OCI-LY1 (cell line): ENCODE measurements around the gene ASIC3.

Experiments used
- H2AFZ ChIP-seq: fragments of 200-600 bp; sonication (generic), shearing (Covaris generic); 2 replicates; pipeline ENCODE4 v1.6.0; 2014; ENCODE audit warnings: antibody characterized with exemption, mild to moderate bottlenecking, low read length
- H3F3A ChIP-seq: fragments of 200-600 bp; sonication (generic), shearing (Covaris generic); 2 replicates; pipeline ENCODE4 v1.6.0; 2014; ENCODE audit warnings: mild to moderate bottlenecking, antibody characterized with exemption, low read length, moderate library complexity; ENCODE audit not compliant: insufficient read depth
- H3K27ac ChIP-seq: fragments of 200-600 bp; sonication (generic); 2 replicates; pipeline ENCODE4 v1.5.1; 2014; ENCODE audit warnings: low read length, mixed run types, mild to moderate bottlenecking, low read depth; ENCODE audit not compliant: poor library complexity, severe bottlenecking
- H3K27me3 ChIP-seq: fragments of 200-600 bp; sonication (generic); 2 replicates; pipeline ENCODE4 v1.6.0; 2014; ENCODE audit warnings: antibody characterized with exemption, mild to moderate bottlenecking, low read length, moderate library complexity; ENCODE audit not compliant: insufficient read depth
- H3K36me3 ChIP-seq: fragments of 200-600 bp; sonication (generic); 2 replicates; pipeline ENCODE4 v1.6.1; 2014; ENCODE audit warnings: mild to moderate bottlenecking, antibody characterized with exemption, low read length, moderate library complexity, mixed read lengths; ENCODE audit not compliant: insufficient read depth
- H3K4me1 ChIP-seq: fragments of 200-600 bp; sonication (generic); 2 replicates; pipeline ENCODE4 v1.5.1; 2014; ENCODE audit warnings: mild to moderate bottlenecking, low read length, moderate library complexity; ENCODE audit not compliant: insufficient read depth, severe bottlenecking
- H3K4me2 ChIP-seq: fragments of 200-600 bp; sonication (generic), shearing (Covaris generic); 2 replicates; pipeline ENCODE4 v1.6.1; 2014; ENCODE audit warnings: low read length
- H3K4me3 ChIP-seq: fragments of 200-600 bp; sonication (generic); 2 replicates; pipeline ENCODE4 v1.5.1; 2014; ENCODE audit warnings: low read length, low read depth, mild to moderate bottlenecking, mixed read lengths; ENCODE audit not compliant: poor library complexity, severe bottlenecking
- H3K79me2 ChIP-seq: fragments of 200-600 bp; shearing (Covaris generic); 2 replicates; pipeline ENCODE4 v1.6.1; 2016; ENCODE audit warnings: mixed run types, low read length, mixed read lengths; ENCODE audit not compliant: insufficient read depth
- H3K9ac ChIP-seq: fragments of 200-600 bp; sonication (generic), shearing (Covaris generic); 2 replicates; pipeline ENCODE4 v1.6.1; 2014; ENCODE audit warnings: mild to moderate bottlenecking, low read length, mixed read lengths
- H3K9me2 ChIP-seq: fragments of 200-600 bp; sonication (generic), shearing (Covaris generic); 2 replicates; pipeline ENCODE4 v1.6.1; 2014; ENCODE audit warnings: low read depth, mild to moderate bottlenecking, low read length, mixed read lengths
- H3K9me3 ChIP-seq: fragments of 200-600 bp; shearing (Covaris generic); 2 replicates; pipeline ENCODE4 v1.6.1; 2014; ENCODE audit warnings: low read length, mixed read lengths
- H4K20me1 ChIP-seq: fragments of 200-600 bp; sonication (generic), shearing (Covaris generic); 2 replicates; pipeline ENCODE4 v1.6.0; 2016; ENCODE audit warnings: mild to moderate bottlenecking, low read length; ENCODE audit not compliant: insufficient read depth
- CTCF ChIP-seq: fragments of 200-600 bp; sonication (generic), shearing (Covaris generic); IDR thresholded peaks from 2 replicates; pipeline ENCODE4 v1.5.1; 2017; ENCODE audit warnings: mild to moderate bottlenecking, antibody characterized with exemption, low read length, moderate library complexity, mixed read lengths
- EZH2 ChIP-seq: fragments of 200-600 bp; sonication (generic), shearing (Covaris generic); IDR thresholded peaks from 2 replicates; pipeline ENCODE4 v1.8.0; 2017; ENCODE audit warnings: borderline replicate concordance, mixed run types, mild to moderate bottlenecking, antibody characterized with exemption, low read length, moderate library complexity, mixed read lengths

ASIC3 gene

GRCh38 chr7:151005566-151005965, 42.8 kb upstream of the ASIC3 start:
- TF ChIP-seq CTCF (no peak), EZH2 (no peak)
- Histone ChIP-seq H3K27me3 (no peaks in the 10 kb centered on the region; the same call in 1 of the 2 replicates), H3K79me2 (no peaks in the 10 kb centered on the region), H3K36me3 (no peaks in the 10 kb centered on the region), H2AFZ (no peak overlapping the region), H3K4me1 (peaks cover 7% of the 10 kb centered on the region), H3K9me2 (no peaks in the 10 kb centered on the region), H3K4me3 (no peak overlapping the region), H3K9ac (no peak overlapping the region), H3K4me2 (no peak overlapping the region), H4K20me1 (no peaks in the 10 kb centered on the region), H3F3A (no peaks in the 10 kb centered on the region), H3K9me3 (no peaks in the 10 kb centered on the region), H3K27ac (no peak overlapping the region)

GRCh38 chr7:151006590-151007300, 41.6 kb upstream of the ASIC3 start:
- peaks cover 7% of the 10 kb centered on the region for H3K4me1 ChIP-seq
- H3K27me3 ChIP-seq, result no peaks in the 10 kb centered on the region; the same call in 1 of the 2 replicates
- no peak overlapping the region for H3K4me3 ChIP-seq
- H3K9me3 ChIP-seq, result no peaks in the 10 kb centered on the region
- H3K36me3 ChIP-seq, result no peaks in the 10 kb centered on the region
- no peaks in the 10 kb centered on the region for H3K79me2 ChIP-seq
- H3F3A ChIP-seq, result no peaks in the 10 kb centered on the region
- H3K9me2 ChIP-seq, result no peaks in the 10 kb centered on the region
- H3K4me2 ChIP-seq, result no peak overlapping the region
- no peak overlapping the region for H3K9ac ChIP-seq
- H3K27ac ChIP-seq, result no peak overlapping the region
- H2AFZ ChIP-seq, result no peak overlapping the region
- TF ChIP-seq EZH2, result no peak
- TF ChIP-seq CTCF, result no peak
- no peaks in the 10 kb centered on the region for H4K20me1 ChIP-seq

GRCh38 chr7:151007469-151007898, 40.8 kb upstream of the ASIC3 start:
- no peak for TF ChIP-seq EZH2
- no peak for TF ChIP-seq CTCF
- H2AFZ ChIP-seq, result no peak overlapping the region
- no peak overlapping the region for H3K9ac ChIP-seq
- H3K79me2 ChIP-seq, result no peaks in the 10 kb centered on the region
- no peaks in the 10 kb centered on the region for H3F3A ChIP-seq
- H3K27ac ChIP-seq, result no peak overlapping the region
- H3K4me3 ChIP-seq, result no peak overlapping the region
- H3K4me2 ChIP-seq, result no peak overlapping the region
- no peaks in the 10 kb centered on the region for H4K20me1 ChIP-seq
- peaks cover 4% of the 10 kb centered on the region; the same call in 1 of the 2 replicates for H3K27me3 ChIP-seq
- H3K4me1 ChIP-seq, result peaks cover 7% of the 10 kb centered on the region
- H3K9me3 ChIP-seq, result no peaks in the 10 kb centered on the region
- H3K36me3 ChIP-seq, result no peaks in the 10 kb centered on the region
- H3K9me2 ChIP-seq, result no peaks in the 10 kb centered on the region
